PFSK-1 (cell line): ENCODE data around the gene SIDT2.

Experiments used
- FOXP2 ChIP-seq: optimal IDR thresholded peaks from 2 replicates; pipeline ENCODE3; 2011; ENCODE audit warnings: borderline replicate concordance, control low read depth, inconsistent platforms; ENCODE audit not compliant: insufficient read depth; ENCODE audit errors: extremely low read length, extremely low read depth
- POLR2AphosphoS5 ChIP-seq: IDR thresholded peaks from 2 replicates; pipeline ENCODE4 v1.6.1; 2012; ENCODE audit warnings: low read depth, mild to moderate bottlenecking, control low read depth, low read length, moderate library complexity
- SIN3A ChIP-seq: IDR thresholded peaks from 2 replicates; pipeline ENCODE4 v1.6.1; 2012; ENCODE audit warnings: mild to moderate bottlenecking, low read length, moderate library complexity, borderline replicate concordance; ENCODE audit not compliant: insufficient read depth
- TAF1 ChIP-seq: IDR thresholded peaks from 2 replicates; pipeline ENCODE4 v1.6.1; 2012; ENCODE audit warnings: low read length, control low read depth, borderline replicate concordance; ENCODE audit not compliant: insufficient read depth
- TF ChIP-seq, protein P1 (sequence below), 2 experiments: IDR thresholded peaks; 2 replicates each; pipeline versions ENCODE4 v1.6.1 to v1.8.0; 2011 to 2012; ENCODE audit warnings: low read depth in 2 of 2, low read length in 2 of 2, control low read depth in 1 of 2, inconsistent platforms in 1 of 2, mild to moderate bottlenecking in 1 of 2, moderate library complexity in 1 of 2; ENCODE audit not compliant: insufficient read depth in 1 of 2

The SIDT2 gene

DNA sequence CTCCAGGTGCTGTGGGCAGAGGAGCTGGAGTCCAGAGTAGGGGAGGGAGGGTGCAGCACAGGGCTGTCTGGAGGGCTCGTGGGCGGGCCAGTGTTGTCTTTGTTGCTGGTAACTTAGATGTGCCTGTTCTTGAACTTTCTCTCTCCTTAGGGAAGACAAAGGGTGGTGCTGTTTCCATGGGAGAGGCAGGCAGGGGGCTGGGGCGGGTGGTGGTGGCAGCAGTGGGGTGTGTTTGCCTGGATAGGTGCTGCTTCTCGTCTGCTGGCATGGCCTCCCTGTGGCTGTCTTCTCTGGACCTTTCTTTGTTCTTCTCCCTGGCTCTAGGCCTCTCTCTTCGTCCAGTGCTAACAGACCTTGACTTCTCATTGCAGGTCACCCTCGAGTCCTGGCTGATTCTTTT, 8.5 kb downstream of the SIDT2 start:
- TF ChIP-seq, protein P1, sequence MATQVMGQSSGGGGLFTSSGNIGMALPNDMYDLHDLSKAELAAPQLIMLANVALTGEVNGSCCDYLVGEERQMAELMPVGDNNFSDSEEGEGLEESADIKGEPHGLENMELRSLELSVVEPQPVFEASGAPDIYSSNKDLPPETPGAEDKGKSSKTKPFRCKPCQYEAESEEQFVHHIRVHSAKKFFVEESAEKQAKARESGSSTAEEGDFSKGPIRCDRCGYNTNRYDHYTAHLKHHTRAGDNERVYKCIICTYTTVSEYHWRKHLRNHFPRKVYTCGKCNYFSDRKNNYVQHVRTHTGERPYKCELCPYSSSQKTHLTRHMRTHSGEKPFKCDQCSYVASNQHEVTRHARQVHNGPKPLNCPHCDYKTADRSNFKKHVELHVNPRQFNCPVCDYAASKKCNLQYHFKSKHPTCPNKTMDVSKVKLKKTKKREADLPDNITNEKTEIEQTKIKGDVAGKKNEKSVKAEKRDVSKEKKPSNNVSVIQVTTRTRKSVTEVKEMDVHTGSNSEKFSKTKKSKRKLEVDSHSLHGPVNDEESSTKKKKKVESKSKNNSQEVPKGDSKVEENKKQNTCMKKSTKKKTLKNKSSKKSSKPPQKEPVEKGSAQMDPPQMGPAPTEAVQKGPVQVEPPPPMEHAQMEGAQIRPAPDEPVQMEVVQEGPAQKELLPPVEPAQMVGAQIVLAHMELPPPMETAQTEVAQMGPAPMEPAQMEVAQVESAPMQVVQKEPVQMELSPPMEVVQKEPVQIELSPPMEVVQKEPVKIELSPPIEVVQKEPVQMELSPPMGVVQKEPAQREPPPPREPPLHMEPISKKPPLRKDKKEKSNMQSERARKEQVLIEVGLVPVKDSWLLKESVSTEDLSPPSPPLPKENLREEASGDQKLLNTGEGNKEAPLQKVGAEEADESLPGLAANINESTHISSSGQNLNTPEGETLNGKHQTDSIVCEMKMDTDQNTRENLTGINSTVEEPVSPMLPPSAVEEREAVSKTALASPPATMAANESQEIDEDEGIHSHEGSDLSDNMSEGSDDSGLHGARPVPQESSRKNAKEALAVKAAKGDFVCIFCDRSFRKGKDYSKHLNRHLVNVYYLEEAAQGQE (IDR thresholded peaks at IDR 0.05; ENCODE audit: insufficient read depth in 1 of 2, low read depth in 2 of 2, low read length in 2 of 2): no peak
- TF ChIP-seq FOXP2 (no peak), TAF1 (no peak), SIN3A (no peak), POLR2AphosphoS5 (no peak)

DNA sequence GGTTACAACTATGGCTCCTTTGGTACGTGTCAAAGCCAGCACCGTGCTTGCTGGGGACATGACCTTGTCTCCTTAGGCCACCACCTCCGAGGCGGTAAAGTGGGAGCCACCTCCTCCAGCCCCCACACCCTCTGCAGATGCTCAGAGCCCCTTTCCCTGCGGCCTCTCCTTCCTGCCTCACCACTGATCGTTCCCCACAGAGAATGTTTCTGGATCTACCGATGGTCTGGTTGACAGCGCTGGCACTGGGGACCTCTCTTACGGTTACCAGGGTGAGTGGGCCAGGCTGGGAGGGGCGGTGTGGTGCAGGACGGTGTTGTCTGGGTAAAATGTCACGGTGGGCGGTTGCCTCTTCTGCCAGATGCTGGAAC, 8.9 kb downstream of the SIDT2 start:
- no peak for TF ChIP-seq FOXP2
- TF ChIP-seq, protein P1 (IDR thresholded peaks at IDR 0.05; ENCODE audit: insufficient read depth in 1 of 2, low read depth in 2 of 2, low read length in 2 of 2): no peak
- TF ChIP-seq POLR2AphosphoS5: no peak
- TF ChIP-seq SIN3A: no peak
- no peak for TF ChIP-seq TAF1

DNA sequence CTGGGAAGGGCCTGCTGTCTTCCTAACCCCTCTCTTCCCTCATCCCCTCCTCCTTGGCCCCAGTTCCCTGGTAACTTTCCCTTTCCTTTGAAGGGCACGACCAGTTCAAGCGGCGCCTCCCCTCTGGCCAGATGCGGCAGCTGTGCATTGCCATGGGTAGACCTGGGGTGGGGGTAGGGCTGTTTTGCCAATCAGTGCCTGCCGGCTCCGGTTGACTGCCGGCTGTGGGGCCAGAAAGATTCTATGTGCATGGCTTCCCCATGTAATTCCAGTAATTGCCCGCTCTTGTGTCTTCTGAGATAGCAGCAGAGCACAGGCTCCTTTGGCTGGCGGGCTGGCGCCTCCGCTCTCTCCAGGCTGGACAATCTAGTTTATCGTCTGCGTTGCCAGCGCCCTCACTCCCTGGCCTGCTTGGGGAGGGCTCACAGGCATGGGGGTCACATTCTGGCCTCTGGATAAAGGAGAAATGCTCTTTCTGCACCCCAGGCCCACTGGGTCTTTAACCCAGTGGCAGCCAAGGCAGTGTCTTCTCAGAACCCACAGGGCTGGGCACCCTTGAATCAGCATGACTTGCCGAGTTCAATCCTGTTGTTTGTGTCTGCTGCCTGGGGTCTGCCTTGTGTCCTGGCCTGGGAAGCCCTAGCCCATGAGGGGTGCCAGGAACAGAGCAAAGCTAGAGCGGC, 9.4 kb downstream of the SIDT2 start:
- no peak for TF ChIP-seq POLR2AphosphoS5
- no peak for TF ChIP-seq FOXP2
- TF ChIP-seq, protein P1 (IDR thresholded peaks at IDR 0.05; ENCODE audit: insufficient read depth in 1 of 2, low read depth in 2 of 2, low read length in 2 of 2): no peak
- TF ChIP-seq SIN3A: no peak
- TF ChIP-seq TAF1: no peak

DNA sequence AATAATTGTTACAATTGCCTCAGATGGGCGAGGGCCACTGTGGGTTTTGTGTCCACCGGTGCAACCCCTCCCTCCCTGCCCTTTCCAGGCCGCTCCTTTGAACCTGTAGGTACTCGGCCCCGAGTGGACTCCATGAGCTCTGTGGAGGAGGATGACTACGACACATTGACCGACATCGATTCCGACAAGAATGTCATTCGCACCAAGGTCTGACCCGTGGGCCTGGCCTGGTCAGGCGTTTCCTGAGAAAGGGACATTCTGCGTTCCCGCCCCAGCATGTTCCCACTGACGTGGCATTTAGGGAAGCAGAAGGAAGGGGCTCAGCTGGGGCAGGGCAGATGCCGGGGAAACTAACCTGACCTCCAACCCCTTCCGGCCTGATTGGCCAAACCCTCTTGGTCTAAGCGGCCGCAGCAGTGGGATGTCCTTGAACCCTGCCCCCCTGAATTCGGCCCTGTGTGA, 10.1 kb downstream of the SIDT2 start:
- no peak for TF ChIP-seq SIN3A
- TF ChIP-seq, protein P1 (IDR thresholded peaks at IDR 0.05; ENCODE audit: insufficient read depth in 1 of 2, low read depth in 2 of 2, low read length in 2 of 2): no peak
- no peak for TF ChIP-seq TAF1
- no peak for TF ChIP-seq POLR2AphosphoS5
- TF ChIP-seq FOXP2: no peak
